Measurements from ENCODE around the gene RCSD1. TPM values are rescaled to one million over a fixed set of nuclear protein-coding genes. Genes with fewer than 3 reads are reported as not detected.
A peak's percentile ranks its signal among the peaks of the same experiment; 100 is the strongest.

RCSD1 gene
- total RNA-seq, 1 donor from 2014 or later, result 39.5 TPM

GRCh38 chr1:167695147-167695546 is 65.1 kb downstream of the RCSD1 start:
- DNase-seq (ENCODE audit: low spot score), result no peak
- peaks cover 5% of the 10 kb centered on the region for H3K27me3 Mint-ChIP-seq (ENCODE audit: unreplicated experiment)
- no peaks in the 10 kb centered on the region for H3K9me3 Mint-ChIP-seq (ENCODE audit: unreplicated experiment)
- H3K27ac Mint-ChIP-seq (ENCODE audit: unreplicated experiment), result peak overlapping the region; percentile 64
- peaks cover 8% of the 10 kb centered on the region for H3K4me1 Mint-ChIP-seq (ENCODE audit: unreplicated experiment)
- peak overlapping the region; percentile 57 for H3K4me3 Mint-ChIP-seq (ENCODE audit: unreplicated experiment)
- no peak for TF ChIP-seq CTCF (IDR thresholded peaks at IDR 0.05; ENCODE audit: unreplicated experiment)
- peaks cover 72% of the 10 kb centered on the region for H3K36me3 Mint-ChIP-seq (ENCODE audit: low read depth, unreplicated experiment)

GRCh38 chr1:167695756-167696561 is 65.9 kb downstream of the RCSD1 start:
- Mint-ChIP-seq H3K9me3 (ENCODE audit: unreplicated experiment) (no peaks in the 10 kb centered on the region), H3K4me3 (ENCODE audit: unreplicated experiment) (no peak overlapping the region), H3K36me3 (ENCODE audit: low read depth, unreplicated experiment) (peaks cover 65% of the 10 kb centered on the region), H3K4me1 (ENCODE audit: unreplicated experiment) (peaks cover 8% of the 10 kb centered on the region), H3K27me3 (ENCODE audit: unreplicated experiment) (peaks cover 5% of the 10 kb centered on the region), H3K27ac (ENCODE audit: unreplicated experiment) (no peak overlapping the region)
- no peak for TF ChIP-seq CTCF (IDR thresholded peaks at IDR 0.05; ENCODE audit: unreplicated experiment)
- DNase-seq (ENCODE audit: low spot score), result no peak

- peaks cover 57% of the 10 kb centered on the region for H3K36me3 Mint-ChIP-seq (ENCODE audit: low read depth, unreplicated experiment)
- peaks cover 5% of the 10 kb centered on the region for H3K27me3 Mint-ChIP-seq (ENCODE audit: unreplicated experiment)
- peak overlapping the region; percentile 37 for H3K4me3 Mint-ChIP-seq (ENCODE audit: unreplicated experiment)
- TF ChIP-seq CTCF (IDR thresholded peaks at IDR 0.05; ENCODE audit: unreplicated experiment), result no peak
- H3K9me3 Mint-ChIP-seq (ENCODE audit: unreplicated experiment), result no peaks in the 10 kb centered on the region
- DNase-seq (ENCODE audit: low spot score), result no peak
- H3K27ac Mint-ChIP-seq (ENCODE audit: unreplicated experiment), result no peak overlapping the region
- H3K4me1 Mint-ChIP-seq (ENCODE audit: unreplicated experiment), result peaks cover 8% of the 10 kb centered on the region
These were observed 67.7 kb downstream of the RCSD1 start for GRCh38 chr1:167697667-167698141.

- H3K36me3 Mint-ChIP-seq (ENCODE audit: low read depth, unreplicated experiment), result peaks cover 60% of the 10 kb centered on the region
- TF ChIP-seq CTCF (IDR thresholded peaks at IDR 0.05; ENCODE audit: unreplicated experiment), result no peak
- DNase-seq (ENCODE audit: low spot score), result no peak
- H3K27me3 Mint-ChIP-seq (ENCODE audit: unreplicated experiment), result peaks cover 5% of the 10 kb centered on the region
- peak overlapping the region; percentile 37 for H3K4me3 Mint-ChIP-seq (ENCODE audit: unreplicated experiment)
- H3K27ac Mint-ChIP-seq (ENCODE audit: unreplicated experiment), result no peak overlapping the region
- peaks cover 8% of the 10 kb centered on the region for H3K4me1 Mint-ChIP-seq (ENCODE audit: unreplicated experiment)
- H3K9me3 Mint-ChIP-seq (ENCODE audit: unreplicated experiment), result no peaks in the 10 kb centered on the region
These were observed 68.3 kb downstream of the RCSD1 start for GRCh38 chr1:167698313-167698712.

- no peak for TF ChIP-seq CTCF (IDR thresholded peaks at IDR 0.05; ENCODE audit: unreplicated experiment)
- Mint-ChIP-seq H3K4me1 (ENCODE audit: unreplicated experiment) (peaks cover 19% of the 10 kb centered on the region), H3K4me3 (ENCODE audit: unreplicated experiment) (no peak overlapping the region), H3K9me3 (ENCODE audit: unreplicated experiment) (no peaks in the 10 kb centered on the region), H3K27ac (ENCODE audit: unreplicated experiment) (no peak overlapping the region), H3K36me3 (ENCODE audit: low read depth, unreplicated experiment) (peaks cover 50% of the 10 kb centered on the region), H3K27me3 (ENCODE audit: unreplicated experiment) (peaks cover 5% of the 10 kb centered on the region)
- no peak for DNase-seq (ENCODE audit: low spot score)
These were observed 71.5 kb downstream of the RCSD1 start for GRCh38 chr1:167701510-167701909.

Measured in endothelial cell (in vitro differentiated cells).